ENCODE results near the gene MSI1.

DNA sequence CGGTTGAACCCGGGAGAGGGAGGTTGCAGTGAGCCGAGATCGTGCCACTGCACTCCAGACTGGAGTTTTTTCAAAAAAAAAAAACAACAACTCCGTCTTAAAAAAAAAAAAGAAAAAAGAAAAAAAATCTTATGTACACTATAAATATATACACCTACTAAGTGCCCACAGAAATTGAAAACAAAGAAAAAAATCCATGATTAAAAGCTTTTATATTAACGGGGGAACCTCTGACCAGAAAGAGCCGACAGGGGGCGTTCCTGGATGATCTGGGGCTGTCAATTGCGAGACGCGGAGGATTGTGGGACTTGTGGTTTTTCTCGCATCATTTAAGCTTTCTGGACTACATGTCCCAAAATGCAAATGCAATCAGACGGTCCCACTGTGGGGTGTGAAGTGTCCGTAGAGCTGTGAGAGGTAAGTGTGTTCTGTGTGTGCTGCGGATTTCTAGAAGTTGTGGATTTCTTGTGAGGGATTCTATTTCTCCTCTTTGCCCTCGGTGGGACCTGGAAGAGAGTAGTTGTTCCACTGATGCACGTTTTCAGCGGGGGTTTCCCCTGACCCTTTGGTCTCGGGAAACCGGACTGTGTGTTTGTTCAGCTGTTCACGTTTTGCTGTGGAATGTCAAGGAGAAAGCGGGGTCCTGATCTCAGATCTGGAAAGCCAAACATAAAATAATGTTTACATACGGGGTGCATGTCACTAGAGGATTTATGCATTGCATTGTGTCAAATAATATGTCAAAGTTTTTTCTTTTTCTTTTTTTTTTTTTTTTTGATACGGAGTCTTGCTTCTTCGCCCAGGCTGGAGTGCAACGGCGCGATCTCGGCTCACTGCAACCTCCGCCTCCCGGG is 66.8 kb downstream of the MSI1 start, which contains the start of gene SIRT4:
- TF ChIP-seq KDM1A (IDR thresholded peaks at IDR 0.05; ENCODE audit: low read depth) (no peak), MYC (IDR thresholded peaks at IDR 0.05; ENCODE audit: borderline replicate concordance, low read length) (no peak)
- TF ChIP-seq, protein P1, sequence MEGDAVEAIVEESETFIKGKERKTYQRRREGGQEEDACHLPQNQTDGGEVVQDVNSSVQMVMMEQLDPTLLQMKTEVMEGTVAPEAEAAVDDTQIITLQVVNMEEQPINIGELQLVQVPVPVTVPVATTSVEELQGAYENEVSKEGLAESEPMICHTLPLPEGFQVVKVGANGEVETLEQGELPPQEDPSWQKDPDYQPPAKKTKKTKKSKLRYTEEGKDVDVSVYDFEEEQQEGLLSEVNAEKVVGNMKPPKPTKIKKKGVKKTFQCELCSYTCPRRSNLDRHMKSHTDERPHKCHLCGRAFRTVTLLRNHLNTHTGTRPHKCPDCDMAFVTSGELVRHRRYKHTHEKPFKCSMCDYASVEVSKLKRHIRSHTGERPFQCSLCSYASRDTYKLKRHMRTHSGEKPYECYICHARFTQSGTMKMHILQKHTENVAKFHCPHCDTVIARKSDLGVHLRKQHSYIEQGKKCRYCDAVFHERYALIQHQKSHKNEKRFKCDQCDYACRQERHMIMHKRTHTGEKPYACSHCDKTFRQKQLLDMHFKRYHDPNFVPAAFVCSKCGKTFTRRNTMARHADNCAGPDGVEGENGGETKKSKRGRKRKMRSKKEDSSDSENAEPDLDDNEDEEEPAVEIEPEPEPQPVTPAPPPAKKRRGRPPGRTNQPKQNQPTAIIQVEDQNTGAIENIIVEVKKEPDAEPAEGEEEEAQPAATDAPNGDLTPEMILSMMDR (IDR thresholded peaks at IDR 0.05) = peak; percentile 90

Data from A549 (cell line).